Gastroesophageal sphincter (tissue), 3 donors: ENCODE data around the gene BDH1.

Source experiments
- POLR2AphosphoS5 ChIP-seq: sonication (generic); formaldehyde crosslinking; IDR thresholded peaks from one replicate; pipeline ENCODE4 v1.6.1; 2017; ENCODE audit warnings: antibody characterized with exemption
- TF ChIP-seq, protein P1 (sequence below), 4 experiments: fragments of 200-600 bp in 2 of 4; fragments of 450-650 bp in 2 of 4; sonication (generic) in 1 of 4; IDR thresholded peaks; one replicate each; pipeline ENCODE4 v1.5.1; 2017 to 2019; ENCODE audit warnings: antibody characterized with exemption in 4 of 4, mild to moderate bottlenecking in 2 of 4, moderate library complexity in 2 of 4

DNA sequence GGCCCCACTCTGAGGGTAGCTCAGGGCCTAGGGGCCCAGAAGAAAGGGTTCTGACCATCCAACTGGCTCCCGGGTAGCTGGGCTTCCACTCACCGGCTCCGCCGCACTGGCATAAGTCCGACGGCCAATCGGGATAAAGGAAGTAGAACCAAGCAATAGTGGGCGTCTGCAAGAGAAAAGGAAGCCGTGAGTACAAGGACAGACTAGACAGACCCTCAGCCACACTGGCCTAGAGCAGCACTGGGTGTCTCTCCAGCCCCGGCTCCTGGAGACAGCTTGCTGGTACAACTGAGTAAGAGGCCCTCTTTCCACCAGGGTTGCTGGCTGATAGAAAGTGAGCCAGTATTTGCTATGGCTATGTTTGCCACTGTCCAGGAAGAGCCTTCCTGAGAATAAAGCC is 22.4 kb downstream of the BDH1 start:
- TF ChIP-seq, protein P1, sequence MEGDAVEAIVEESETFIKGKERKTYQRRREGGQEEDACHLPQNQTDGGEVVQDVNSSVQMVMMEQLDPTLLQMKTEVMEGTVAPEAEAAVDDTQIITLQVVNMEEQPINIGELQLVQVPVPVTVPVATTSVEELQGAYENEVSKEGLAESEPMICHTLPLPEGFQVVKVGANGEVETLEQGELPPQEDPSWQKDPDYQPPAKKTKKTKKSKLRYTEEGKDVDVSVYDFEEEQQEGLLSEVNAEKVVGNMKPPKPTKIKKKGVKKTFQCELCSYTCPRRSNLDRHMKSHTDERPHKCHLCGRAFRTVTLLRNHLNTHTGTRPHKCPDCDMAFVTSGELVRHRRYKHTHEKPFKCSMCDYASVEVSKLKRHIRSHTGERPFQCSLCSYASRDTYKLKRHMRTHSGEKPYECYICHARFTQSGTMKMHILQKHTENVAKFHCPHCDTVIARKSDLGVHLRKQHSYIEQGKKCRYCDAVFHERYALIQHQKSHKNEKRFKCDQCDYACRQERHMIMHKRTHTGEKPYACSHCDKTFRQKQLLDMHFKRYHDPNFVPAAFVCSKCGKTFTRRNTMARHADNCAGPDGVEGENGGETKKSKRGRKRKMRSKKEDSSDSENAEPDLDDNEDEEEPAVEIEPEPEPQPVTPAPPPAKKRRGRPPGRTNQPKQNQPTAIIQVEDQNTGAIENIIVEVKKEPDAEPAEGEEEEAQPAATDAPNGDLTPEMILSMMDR (IDR thresholded peaks at IDR 0.05), result no peak
- no peak for TF ChIP-seq POLR2AphosphoS5
